Tongue (tissue), 2 donors: ENCODE measurements around the gene CMYA5. TPM values are rescaled to one million over a fixed set of nuclear protein-coding genes. Genes with fewer than 3 reads are reported as not detected.
"Not testable (repeated sequence)": the region's sequence is repeated elsewhere in the genome, so short reads cannot be mapped to it uniquely, and the experiment has no call there.

Source experiments
- DNase-seq: peaks from one replicate; pipeline ENCODE4 v3.0.0-alpha.2; 2015
- total RNA-seq: library from RNA; depleted of rRNA; stranded (reverse); fragments of >200 nt; gene quantifications from one replicate; pipeline ENCODE4 v1.2.3, GENCODE V29; 2014

CMYA5 gene
- total RNA-seq, 1 donor from 2014 or later, result 739 TPM

DNA sequence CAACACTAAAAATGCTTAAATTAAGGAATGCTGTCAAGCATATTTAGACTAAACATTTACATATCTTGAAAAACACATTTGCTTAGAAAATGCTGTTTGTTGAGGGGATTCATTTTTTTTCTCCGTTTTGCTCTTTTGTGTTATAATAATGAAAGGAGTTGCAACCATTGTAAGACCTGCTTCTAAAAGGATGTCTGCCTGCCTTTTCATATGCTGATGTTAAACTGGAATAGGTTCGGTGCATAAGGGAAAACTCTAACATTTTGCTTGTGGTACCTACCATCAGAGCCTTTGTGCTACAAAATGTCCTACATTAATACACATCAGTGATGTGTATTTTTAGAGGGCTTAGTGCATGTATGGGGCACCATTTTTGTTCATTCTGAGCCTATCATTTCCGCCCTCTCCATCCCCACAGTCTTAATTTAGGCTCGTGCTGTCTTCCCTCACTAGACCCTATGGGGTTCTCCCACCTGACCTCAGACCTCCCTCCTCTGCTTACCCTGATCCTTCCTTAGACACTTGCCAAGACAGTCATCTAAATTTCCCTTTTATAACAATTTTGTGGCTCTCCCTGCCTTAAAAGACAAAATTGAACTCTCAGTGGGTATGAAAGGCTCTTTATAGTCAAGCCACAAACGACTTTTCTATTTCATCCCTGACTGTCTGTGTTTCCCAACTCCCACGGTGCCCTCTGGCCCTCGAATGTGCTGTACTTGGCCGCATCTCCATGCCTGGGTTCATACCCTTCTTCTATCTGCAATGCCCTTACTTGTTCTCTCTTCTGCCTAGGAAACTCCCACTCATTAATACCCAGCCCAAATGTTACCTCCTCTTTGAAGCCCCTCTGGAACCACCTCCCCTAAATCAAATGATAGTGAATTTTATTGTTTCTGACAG lies 61.2 kb downstream of the CMYA5 start:
- DNase-seq, result peak; percentile 6

DNA sequence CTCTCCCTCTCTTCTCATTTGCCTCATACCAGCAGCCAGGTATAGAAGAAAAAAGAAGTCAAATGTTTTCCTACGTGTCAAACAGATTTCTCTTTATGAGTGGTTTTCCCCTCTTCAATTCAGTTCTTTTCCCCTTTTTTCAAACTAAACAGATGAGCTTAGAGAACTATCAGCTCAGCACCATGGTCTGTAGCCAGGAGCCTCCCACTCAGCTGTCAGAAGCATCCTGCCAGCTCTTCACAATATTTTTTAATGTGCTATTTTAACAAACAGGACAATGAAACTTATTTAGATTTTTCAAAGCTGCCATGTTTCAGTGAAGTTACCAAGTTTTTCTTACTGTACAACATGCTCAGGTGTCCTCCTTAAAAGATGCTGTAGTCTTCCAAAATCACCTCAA lies 63.5 kb downstream of the CMYA5 start:
- no peak for DNase-seq

- DNase-seq, result no peak
Observed at GRCh38 chr5:79753877-79754645, 64.4 kb downstream of the CMYA5 start.

DNA sequence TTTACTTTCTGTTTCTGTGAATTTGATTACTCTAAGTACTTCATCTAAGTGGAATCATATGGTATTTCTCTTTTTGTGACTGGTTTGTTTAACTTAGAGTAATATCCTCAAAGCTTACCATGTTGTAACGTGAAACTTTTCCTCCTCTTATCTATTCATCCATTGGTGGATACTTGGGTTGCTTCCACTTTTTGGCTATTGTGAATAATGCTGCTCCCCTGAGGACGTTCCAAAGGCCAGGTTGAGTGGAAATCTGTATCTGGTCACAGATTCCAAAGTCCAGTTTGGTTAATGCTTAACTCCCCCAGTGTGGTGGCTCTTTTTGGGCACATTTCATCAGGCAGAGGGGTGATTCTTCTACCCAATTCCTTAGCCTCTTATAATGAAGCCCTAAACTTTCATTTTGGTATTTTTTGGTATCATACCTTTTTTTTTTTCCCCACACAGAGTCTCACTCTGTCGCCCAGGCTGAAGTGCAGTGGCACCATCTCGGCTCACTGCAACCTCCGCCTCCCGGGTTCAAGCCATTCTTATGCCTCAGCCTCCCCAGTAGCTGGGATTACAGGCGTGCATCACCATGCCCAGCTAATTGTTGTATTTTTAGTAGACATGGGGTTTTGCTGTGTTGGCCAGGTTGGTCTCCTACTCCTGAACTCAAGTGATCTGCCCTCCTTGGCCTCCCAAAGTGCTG lies 65.4 kb downstream of the CMYA5 start:
- DNase-seq, result no peak

GRCh38 chr5:79756076-79756475 lies 66.4 kb downstream of the CMYA5 start:
- DNase-seq, result no peak

GRCh38 chr5:79759436-79759835 lies 69.8 kb downstream of the CMYA5 start:
- DNase-seq, result no peak

- no peak for DNase-seq
Observed at GRCh38 chr5:79759848-79760247, 70.2 kb downstream of the CMYA5 start.

- DNase-seq, result no peak
Observed at GRCh38 chr5:79762929-79763328, 73.3 kb downstream of the CMYA5 start.

DNA sequence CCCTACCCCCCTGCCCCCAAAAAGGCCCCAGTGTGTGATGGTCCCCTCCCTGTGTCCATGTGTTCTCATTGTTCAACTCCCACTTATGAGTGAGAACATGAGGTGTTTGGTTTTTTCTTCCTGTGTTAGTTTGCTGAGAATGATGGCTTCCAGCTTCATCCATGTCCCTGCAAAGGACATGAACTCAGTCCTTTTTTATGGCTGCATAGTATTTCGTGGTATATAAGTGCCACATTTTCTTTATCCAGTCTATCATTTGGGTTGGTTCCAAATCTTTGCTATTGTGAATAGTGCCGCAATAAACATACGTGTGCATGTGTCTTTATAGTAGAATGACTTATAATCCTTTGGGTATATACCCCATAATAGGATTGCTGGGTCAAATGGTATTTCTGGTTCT lies 74.5 kb downstream of the CMYA5 start:
- DNase-seq, result not testable (repeated sequence)

DNA sequence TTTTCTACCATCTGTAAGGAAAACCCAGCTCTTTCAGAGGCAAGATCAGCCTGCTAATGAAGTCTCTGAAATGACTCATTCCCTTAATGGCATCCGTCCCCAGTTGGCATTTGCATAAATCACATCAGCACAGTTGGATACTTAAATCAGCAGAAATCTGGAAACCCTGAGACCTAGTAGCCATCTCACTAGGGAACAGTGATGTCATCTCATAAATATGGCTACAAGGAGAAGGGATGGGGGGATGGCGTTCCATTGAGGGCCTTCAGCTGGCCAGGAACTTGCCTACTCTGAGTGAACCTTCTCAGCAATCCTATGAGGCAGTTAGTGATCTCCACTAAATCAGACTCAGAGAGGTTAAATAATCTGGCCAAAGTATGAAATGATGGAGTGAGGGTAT lies 81.8 kb downstream of the CMYA5 start:
- DNase-seq, result no peak

DNA sequence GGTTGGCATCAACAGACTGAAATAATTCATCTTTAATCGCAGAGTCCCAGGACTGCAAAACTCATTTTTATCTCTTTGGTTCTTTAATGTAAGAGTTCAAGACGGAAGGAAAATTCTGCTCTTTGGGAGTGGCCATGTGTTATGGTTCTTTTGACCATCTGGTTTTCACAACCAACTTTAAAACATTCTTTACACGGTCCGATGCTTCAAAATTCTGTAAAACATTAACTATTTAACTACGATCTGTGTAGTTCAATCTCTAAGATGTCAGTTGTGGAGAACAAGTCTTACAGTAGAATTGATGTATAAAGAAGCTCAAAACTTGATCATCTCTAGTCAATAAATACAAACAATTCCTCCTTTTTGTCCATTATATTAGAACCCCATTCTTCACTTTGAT lies 83.0 kb downstream of the CMYA5 start:
- DNase-seq, result no peak

- DNase-seq, result no peak
Observed at GRCh38 chr5:79773612-79774011, 84.0 kb downstream of the CMYA5 start.

GRCh38 chr5:79774171-79774854 lies 84.7 kb downstream of the CMYA5 start:
- DNase-seq, result no peak

- no peak for DNase-seq
Observed at GRCh38 chr5:79774855-79775237, 85.2 kb downstream of the CMYA5 start.

DNA sequence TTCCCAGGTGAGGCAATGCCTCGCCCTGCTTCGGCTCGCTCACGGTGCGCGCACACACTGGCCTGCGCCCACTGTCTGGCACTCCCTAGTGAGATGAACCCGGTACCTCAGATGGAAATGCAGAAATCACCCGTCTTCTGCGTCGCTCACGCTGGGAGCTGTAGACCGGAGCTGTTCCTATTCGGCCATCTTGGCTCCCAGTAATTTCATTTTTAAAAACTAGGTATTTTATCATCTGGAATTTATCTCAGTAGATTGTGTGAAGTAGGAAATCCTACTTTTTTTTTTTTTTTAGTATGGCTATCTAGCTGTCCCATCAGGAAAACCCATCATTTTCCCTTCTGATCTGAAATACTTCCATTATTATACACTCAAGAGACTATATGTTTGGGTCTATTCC lies 95.1 kb downstream of the CMYA5 start:
- not testable (repeated sequence) for DNase-seq

GRCh38 chr5:79785983-79786382 lies 96.3 kb downstream of the CMYA5 start:
- DNase-seq, result no peak

- DNase-seq, result no peak
Observed at GRCh38 chr5:79787448-79787847, 97.8 kb downstream of the CMYA5 start.

GRCh38 chr5:79791843-79792242 lies 102.2 kb downstream of the CMYA5 start:
- no peak for DNase-seq

DNA sequence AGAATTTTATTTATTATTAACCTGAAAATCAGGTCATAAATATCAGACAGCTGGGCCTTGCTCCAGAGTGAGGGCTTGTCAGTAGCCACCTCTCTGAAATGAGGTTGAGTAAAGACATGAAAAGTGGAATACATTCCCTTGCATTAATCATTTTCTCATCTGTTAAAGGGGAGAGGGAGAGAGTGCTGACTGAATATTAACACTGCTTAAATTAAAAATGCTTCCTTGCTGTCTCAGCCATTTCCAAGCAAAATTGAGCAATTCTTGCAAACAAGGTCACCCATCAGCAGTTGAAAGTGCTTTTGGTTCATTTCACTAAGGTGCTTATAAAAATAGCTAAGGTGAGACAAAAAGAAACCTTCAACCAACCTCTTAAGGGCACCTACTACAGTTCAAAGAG lies 102.8 kb downstream of the CMYA5 start:
- no peak for DNase-seq

DNA sequence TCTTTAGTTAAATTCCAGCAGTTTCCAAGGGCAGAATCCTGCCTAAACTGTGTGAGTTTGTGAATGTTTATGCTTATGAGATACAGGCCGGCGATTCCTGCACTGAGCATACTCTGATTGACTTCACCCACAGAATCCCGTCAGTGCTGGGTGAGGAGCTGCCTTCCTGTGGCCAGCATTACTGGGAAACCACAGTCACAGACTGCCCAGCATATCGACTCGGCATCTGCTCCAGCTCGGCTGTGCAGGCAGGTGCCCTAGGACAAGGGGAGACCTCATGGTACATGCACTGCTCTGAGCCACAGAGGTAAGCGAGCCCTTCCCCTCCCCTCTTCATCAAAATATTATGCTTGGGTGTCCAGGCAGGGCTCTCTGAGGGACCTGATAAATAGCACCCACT lies 103.7 kb downstream of the CMYA5 start:
- no peak for DNase-seq

GRCh38 chr5:79793722-79794121 lies 104.1 kb downstream of the CMYA5 start:
- no peak for DNase-seq

DNA sequence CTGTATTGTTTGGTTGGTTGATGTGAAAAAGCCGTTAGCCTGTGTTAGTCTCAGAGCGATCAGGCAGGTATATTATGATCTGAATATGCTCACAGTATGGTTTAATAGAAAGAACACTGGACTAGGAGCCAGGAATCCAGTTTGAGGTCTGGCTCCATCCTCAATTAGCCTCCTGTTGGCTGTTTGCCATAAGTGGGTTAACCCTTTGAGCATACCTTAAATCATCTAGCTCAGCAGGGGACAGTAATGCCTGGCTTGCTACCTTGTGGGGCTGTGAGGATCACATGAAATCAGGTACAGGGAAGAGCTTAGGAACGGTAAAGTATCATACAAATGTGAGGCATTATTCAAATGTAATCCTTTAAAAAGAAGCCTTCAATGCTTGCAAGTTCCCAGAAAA lies 104.7 kb downstream of the CMYA5 start:
- DNase-seq, result no peak
